GM12865 (cell line): ENCODE measurements around the gene PHLPP2.

Source experiments
- DNase-seq: peaks from one replicate; pipeline ENCODE4 v3.0.0; 2010; ENCODE audit warnings: low read depth
- H3K4me3 ChIP-seq: 2 replicates; pipeline ENCODE4 v1.5.1; 2011; ENCODE audit warnings: mild to moderate bottlenecking, low read depth, low read length, control low read depth
- TF ChIP-seq, protein P1 (sequence below): IDR thresholded peaks from 2 replicates; pipeline ENCODE4 v1.5.1; 2011; ENCODE audit warnings: low read length, control low read depth, low read depth, inconsistent platforms; ENCODE audit not compliant: insufficient read depth; ENCODE audit errors: missing control alignments

PHLPP2 gene

DNA sequence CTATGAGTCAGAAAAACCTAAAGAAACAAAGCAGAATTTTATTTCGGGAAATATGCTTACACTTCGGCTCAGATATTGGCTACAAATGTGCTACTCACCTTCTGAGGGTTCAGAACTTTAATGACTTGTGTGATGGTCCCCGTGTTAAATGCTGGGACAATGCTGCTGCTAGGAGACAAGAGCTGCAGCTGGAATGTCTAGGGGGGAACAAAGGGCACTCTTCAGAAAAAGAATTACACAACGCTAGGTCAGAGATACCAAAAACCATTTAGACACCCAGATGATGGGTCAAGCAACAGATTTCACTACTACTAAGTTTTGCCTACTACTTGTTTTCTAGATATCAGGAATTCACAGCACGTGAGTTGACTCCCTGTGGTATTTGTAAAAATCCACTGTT lies 10.0 kb upstream of the PHLPP2 start:
- TF ChIP-seq, protein P1, sequence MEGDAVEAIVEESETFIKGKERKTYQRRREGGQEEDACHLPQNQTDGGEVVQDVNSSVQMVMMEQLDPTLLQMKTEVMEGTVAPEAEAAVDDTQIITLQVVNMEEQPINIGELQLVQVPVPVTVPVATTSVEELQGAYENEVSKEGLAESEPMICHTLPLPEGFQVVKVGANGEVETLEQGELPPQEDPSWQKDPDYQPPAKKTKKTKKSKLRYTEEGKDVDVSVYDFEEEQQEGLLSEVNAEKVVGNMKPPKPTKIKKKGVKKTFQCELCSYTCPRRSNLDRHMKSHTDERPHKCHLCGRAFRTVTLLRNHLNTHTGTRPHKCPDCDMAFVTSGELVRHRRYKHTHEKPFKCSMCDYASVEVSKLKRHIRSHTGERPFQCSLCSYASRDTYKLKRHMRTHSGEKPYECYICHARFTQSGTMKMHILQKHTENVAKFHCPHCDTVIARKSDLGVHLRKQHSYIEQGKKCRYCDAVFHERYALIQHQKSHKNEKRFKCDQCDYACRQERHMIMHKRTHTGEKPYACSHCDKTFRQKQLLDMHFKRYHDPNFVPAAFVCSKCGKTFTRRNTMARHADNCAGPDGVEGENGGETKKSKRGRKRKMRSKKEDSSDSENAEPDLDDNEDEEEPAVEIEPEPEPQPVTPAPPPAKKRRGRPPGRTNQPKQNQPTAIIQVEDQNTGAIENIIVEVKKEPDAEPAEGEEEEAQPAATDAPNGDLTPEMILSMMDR: no peak
- no peak for DNase-seq
- no peak overlapping the region for H3K4me3 ChIP-seq

DNA sequence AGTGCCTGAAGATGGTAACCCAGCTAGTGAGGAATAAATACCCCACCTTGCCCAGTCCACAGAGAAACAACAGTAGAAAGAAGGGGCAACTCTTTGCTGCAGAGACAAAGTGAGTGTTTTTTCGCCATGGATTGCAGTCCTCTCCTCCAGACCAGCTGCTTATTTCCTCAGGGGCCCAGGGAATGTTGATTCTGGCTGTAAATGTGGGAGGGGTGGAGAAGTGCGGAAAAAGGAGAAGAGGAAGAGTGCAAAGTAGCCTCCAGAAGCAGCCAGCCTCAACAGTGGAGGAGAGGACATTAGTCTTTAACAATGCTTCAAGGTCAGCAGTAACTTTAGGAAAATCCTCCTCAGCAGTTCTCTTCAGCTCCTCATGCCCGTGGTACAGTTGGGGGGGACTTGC lies 8.1 kb upstream of the PHLPP2 start:
- no peak overlapping the region for H3K4me3 ChIP-seq
- TF ChIP-seq, protein P1: no peak
- no peak for DNase-seq

DNA sequence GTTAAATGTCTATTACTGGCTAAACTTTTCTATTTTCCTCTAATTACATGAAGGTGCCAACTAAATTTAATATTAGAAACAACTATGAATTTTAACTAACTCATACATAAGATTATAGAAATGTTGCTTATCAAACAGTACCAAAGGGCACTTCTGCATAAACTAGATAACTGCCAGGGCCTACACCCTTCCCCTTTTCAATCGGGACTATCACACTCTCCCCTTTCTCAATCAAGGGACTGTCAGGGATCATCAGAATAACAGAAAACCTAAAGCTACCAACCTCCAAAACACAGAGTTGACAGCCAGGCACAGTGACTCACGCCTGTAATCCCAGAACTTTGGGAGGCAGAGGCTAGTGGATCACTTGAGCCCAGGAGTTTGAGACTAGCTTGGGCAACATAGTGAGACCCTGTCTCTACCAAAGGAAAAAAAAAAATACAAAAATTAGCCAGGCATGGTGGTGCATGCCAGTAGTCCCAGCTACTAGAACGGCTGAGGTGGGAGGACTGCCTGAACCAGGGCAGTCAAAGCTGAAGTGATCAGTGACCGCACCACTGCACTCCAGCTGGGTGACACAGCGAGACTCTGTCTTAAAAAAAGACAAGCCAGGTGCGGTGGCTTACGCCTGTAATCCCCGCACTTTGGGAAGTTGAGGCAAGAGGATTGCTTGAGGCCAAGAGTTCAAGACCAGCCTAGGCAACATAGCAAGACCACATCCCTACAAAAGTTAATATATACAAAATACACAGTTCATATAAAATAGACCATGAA lies 3.2 kb upstream of the PHLPP2 start:
- no peak overlapping the region for H3K4me3 ChIP-seq
- peak; percentile 31 for DNase-seq
- TF ChIP-seq, protein P1: no peak

DNA sequence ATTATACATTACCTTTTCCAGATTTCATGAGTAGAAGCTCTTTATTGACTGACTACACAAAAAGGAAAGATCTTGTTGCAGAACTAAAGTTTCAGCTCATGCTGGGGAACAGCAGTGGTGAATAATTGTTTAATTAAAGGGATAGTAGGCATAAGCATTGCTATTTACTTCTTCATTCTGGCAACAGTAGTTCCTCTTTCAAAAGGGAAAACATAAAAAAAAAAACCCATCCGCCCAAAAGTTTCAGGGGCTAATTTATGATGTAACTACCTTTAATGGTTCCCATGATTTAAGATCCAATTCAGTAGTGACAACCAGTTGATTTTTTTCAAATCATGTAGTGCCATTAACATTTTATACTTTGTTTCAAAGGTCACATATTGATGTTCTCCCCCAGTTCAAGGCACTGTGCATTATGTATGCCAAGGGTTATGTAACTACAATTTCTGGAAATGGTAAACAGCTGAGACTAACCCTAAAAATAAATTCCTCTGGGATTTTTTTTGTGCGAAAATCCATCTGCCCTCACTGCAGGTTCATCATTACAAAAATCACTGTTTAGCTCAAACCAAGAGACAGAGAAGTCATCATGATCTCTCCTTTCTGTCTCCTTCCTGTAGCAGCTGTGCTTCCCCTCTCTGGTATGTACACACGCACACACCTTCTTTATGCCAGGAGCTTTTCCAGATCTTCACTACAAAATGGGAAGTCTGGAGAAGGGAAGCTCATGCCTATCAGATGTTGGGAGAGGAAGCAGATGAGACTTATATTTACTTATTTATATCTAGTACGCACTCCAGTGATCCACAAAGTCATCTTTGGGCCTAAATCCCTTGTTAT lies 2.2 kb upstream of the PHLPP2 start:
- no peak overlapping the region for H3K4me3 ChIP-seq
- TF ChIP-seq, protein P1: no peak
- DNase-seq: peak; percentile 15

DNA sequence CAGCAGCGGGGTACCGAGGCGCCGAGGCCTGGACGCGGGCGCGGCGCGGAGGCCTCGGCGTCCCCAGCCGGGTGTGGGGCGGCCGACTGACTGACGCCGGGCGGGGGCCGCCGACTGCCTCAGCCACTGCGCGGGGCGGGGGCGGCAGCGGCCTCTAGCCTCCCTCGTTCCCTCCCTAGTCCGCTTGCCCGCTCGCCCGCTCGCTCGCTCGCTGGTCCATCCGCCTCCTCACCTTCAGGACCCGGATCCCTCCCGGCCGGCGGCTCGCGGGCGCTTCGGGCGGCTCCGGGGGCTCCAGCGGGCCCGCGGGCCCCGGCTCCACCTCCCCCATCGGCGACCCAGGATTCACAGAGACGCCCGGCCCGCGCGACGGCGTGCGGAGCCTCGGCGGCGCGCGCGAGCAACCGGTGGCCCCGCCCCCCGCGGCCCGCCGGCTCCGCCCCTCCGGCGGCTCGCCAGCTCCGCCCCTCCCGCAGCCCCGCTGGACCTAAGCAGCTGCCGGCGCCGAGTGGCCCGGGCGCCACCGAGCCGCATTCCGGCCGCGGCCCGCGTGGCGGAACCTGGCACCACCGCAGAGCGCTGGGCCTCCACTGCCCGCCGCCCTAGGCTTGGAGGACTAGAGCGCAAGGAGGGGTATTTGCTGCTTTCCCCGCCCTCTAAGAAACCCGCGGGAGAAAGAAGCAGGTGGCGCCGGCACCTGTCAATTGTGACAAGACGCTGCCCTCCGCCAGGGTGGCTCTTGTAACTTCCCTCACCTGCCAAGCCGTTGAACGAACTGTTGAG lies 773 bp downstream of the PHLPP2 start:
- peak; percentile 82 for DNase-seq
- TF ChIP-seq, protein P1: no peak
- H3K4me3 ChIP-seq: peak overlapping the region; percentile 97

DNA sequence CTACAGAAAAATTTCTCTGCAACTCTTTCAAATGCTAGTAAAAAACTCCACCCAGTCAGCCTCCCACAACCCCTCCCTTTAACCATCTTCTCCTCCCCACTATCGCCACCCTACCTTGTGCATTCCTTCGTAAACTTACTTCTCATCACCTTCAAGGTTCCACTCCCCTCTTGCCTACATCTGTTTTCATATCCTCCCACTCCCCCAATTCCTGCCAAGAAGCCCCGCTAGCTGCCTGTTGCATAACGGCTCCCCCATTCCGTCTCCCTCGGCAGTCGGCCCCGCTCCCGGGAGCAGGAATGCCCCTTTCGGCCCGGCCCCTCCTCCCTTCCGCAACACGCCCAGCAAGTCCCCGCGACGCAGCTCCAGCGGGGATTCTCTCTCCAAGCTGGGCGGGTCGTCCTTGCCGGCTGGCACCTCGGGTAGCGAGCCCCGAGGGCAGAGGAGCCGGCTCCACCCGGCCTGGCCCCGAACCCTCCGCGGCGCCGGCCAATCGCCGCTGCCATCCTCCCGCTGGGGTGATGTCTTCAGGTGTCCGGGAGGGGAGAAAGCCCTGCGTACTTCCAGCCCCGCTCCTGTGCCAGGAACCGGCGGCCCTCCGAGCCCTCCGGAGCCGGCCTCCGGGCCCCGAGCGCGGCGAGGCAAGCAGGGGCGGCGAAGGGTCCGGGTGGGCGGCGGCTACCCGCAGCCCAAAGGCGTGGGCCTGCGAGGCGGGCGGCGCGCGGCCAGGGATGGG lies 1.5 kb downstream of the PHLPP2 start:
- TF ChIP-seq, protein P1: no peak
- peak overlapping the region; percentile 97 for H3K4me3 ChIP-seq
- DNase-seq: peak; percentile 61
